SK-N-SH treated with all-trans-retinoic acid at 6 μM for 48 hours (cell line): ENCODE results near the gene PRUNE2.

Experiments used
- RARB ChIP-seq: fragments of 250-450 bp; sonication (Bioruptor Pico); IDR thresholded peaks from 2 replicates; pipeline ENCODE4 v1.8.0; 2021; ENCODE audit warnings: mild to moderate bottlenecking, moderate library complexity
- ZFP30 ChIP-seq: fragments of 450-650 bp; formaldehyde crosslinking; IDR thresholded peaks from 2 replicates; pipeline ENCODE4 v1.5.0; 2022; ENCODE audit warnings: mild to moderate bottlenecking, moderate library complexity
- TF ChIP-seq, protein P1 (sequence below): fragments of 250-450 bp; sonication (Bioruptor Pico); IDR thresholded peaks from 2 replicates; pipeline ENCODE4 v1.8.0; 2020; ENCODE audit warnings: mild to moderate bottlenecking, moderate library complexity, borderline replicate concordance

DNA sequence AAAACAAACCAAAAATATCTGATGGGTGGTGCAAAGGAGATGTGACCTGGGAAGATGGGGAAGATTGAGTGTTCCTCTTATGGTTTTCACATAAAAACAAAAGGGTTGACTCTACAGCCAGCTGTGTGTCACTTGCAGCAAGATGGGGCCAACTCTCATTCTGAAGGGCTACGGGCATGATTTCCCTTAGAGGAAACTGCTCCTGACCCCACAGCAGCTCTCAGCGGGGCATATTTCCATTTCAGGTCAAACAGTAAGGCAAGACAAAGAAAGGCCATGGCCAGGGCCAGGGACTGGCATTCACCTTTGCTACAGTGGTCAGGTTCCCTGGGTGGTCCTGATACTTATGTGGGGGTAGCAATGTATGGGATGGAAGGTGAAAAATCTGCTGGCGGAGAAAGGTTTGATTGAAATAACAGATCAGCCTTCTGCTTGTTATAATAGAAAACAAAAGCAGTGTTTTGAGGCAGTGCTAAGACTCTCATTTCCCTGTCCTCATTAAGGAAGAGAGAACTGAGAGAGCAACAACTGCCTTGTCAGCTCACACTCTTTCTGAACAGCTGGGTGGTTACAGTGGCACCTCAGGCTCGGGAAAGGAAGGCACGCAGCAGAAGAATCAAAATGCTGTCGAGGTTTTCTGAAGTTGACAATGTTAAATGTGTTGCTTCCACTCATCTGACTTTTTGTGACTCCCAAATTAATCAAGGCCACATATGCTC lies 262.4 kb downstream of the PRUNE2 start:
- TF ChIP-seq RARB (no peak), ZFP30 (CRISPR knock-in tag) (no peak)
- TF ChIP-seq, protein P1, sequence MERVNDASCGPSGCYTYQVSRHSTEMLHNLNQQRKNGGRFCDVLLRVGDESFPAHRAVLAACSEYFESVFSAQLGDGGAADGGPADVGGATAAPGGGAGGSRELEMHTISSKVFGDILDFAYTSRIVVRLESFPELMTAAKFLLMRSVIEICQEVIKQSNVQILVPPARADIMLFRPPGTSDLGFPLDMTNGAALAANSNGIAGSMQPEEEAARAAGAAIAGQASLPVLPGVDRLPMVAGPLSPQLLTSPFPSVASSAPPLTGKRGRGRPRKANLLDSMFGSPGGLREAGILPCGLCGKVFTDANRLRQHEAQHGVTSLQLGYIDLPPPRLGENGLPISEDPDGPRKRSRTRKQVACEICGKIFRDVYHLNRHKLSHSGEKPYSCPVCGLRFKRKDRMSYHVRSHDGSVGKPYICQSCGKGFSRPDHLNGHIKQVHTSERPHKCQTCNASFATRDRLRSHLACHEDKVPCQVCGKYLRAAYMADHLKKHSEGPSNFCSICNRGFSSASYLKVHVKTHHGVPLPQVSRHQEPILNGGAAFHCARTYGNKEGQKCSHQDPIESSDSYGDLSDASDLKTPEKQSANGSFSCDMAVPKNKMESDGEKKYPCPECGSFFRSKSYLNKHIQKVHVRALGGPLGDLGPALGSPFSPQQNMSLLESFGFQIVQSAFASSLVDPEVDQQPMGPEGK (CRISPR knock-in tag), result no peak
